Left lung (tissue), 10 donors: Measurements from ENCODE around the gene ERBIN. TPM values are rescaled to one million over a fixed set of nuclear protein-coding genes. Genes with fewer than 3 reads are reported as not detected.
A peak's percentile ranks its signal among the peaks of the same experiment; 100 is the strongest.

ENCODE experiments used
- ATAC-seq: fragments of 200-7000 bp; cut with Tn5 transposase; one replicate; pipeline ENCODE4 v1.9.1; 2020; ENCODE audit warnings: moderate library complexity
- DNase-seq, 4 donors: peaks; one replicate each; pipeline ENCODE4 v3.0.0-alpha.2; 2013 to 2020
- H3K27ac ChIP-seq, 2 donors: fragments of 200-600 bp; sonication (generic) in 1 of 2; one replicate each; pipeline versions ENCODE4 v1.5.0 to v1.8.0; 2020 to 2021
- H3K27me3 ChIP-seq, 2 donors: fragments of 200-600 bp; sonication (generic) in 1 of 2; one replicate each; pipeline versions ENCODE4 v1.5.0 to v1.8.0; 2020 to 2021
- H3K36me3 ChIP-seq, 2 donors: fragments of 200-600 bp; sonication (generic) in 1 of 2; one replicate each; pipeline versions ENCODE4 v1.5.0 to v1.8.0; 2020 to 2021
- H3K4me1 ChIP-seq, 2 donors: fragments of 200-600 bp; one replicate each; pipeline ENCODE4 v1.8.0; 2021
- H3K4me3 ChIP-seq, 2 donors: fragments of 200-600 bp; sonication (generic) in 1 of 2; one replicate each; pipeline versions ENCODE4 v1.5.0 to v1.8.0; 2020 to 2021; ENCODE audit warnings: mild to moderate bottlenecking in 1 of 2
- H3K9me3 ChIP-seq, 2 donors: fragments of 200-600 bp; sonication (generic) in 1 of 2; one replicate each; pipeline versions ENCODE4 v1.5.0 to v1.8.0; 2020 to 2021
- CTCF ChIP-seq, 2 donors: fragments of 200-600 bp; sonication (generic) in 1 of 2; IDR thresholded peaks; one replicate each; pipeline versions ENCODE4 v1.5.0 to v1.8.0; 2021; ENCODE audit warnings: antibody characterized with exemption in 2 of 2
- intact Hi-C, 2 donors: fragments of 100-400 bp; cut with DNase I; formaldehyde crosslinking; loops; one replicate each; pipeline versions ENCODE4 v1.11.2 to v1.14.2; 2022
- polyA plus RNA-seq, 6 donors: library from polyadenylated mRNA; unstranded; fragments of 120-200 nt; gene quantifications; one replicate each; pipeline ENCODE4 v1.2.1, GENCODE V29; 2013; ENCODE audit not compliant: insufficient read length in 6 of 6
- total RNA-seq, 2 donors: library from RNA; stranded (reverse); fragmentation: NEBNext Ultra II Directional; extraction: Animal tissue kit (Norgen Biotek cat#: 25700); gene quantifications; one replicate each; pipeline ENCODE4 v1.2.1, GENCODE V29; 2021
- donor health status: DM: no; HTN: yes; CAD: no.
- donor health status: DM: no; HTN: no; CAD: no.

Gene ERBIN
- total and polyA plus RNA-seq, 8 donors, result 72.8 to 87.2 (median 79.3) TPM

DNA sequence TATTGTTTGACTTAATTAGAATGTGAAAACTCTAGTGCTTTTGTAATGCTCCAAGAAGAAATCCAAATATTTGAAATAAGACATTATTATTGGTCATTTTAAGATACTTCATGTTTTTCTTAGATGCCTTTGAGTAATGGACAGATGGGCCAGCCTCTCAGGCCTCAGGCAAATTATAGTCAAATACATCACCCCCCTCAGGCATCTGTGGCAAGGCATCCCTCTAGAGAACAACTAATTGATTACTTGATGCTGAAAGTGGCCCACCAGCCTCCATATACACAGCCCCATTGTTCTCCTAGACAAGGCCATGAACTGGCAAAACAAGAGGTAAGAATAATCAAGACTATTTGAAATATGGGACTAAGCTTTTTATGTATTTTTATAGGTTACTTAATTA is 148.5 kb downstream of the ERBIN start:
- DNase-seq, result no peak
- intact Hi-C loops, result no loop called here
- Histone ChIP-seq H3K4me1 (no peaks in the 10 kb centered on the region), H3K27me3 (no peaks in the 10 kb centered on the region), H3K36me3 (peaks cover 0 to 52% of the 10 kb centered on the region in 2 donors), H3K4me3 (no peak overlapping the region), H3K27ac (no peak overlapping the region), H3K9me3 (no peaks in the 10 kb centered on the region)
- TF ChIP-seq CTCF (IDR thresholded peaks at IDR 0.05), result no peak
- no peak for ATAC-seq

GRCh38 chr5:66080664-66081063 is 154.3 kb downstream of the ERBIN start:
- Histone ChIP-seq H3K4me3 (no peak overlapping the region), H3K27ac (no peak overlapping the region), H3K27me3 (no peaks in the 10 kb centered on the region), H3K36me3 (peaks cover 0 to 41% of the 10 kb centered on the region in 2 donors), H3K4me1 (no peaks in the 10 kb centered on the region), H3K9me3 (no peaks in the 10 kb centered on the region)
- no peak for ATAC-seq
- peak in 2 of 4 donors; percentile 9 to 25 for DNase-seq
- TF ChIP-seq CTCF (IDR thresholded peaks at IDR 0.05), result no peak
- intact Hi-C loops, result no loop called here

GRCh38 chr5:66089384-66089783 is 163.0 kb downstream of the ERBIN start:
- no peak for TF ChIP-seq CTCF (IDR thresholded peaks at IDR 0.05)
- Histone ChIP-seq H3K9me3 (peaks cover 0 to 24% of the 10 kb centered on the region in 2 donors), H3K27me3 (no peaks in the 10 kb centered on the region), H3K27ac (no peak overlapping the region), H3K4me1 (no peaks in the 10 kb centered on the region), H3K36me3 (peaks cover 0 to 30% of the 10 kb centered on the region in 2 donors), H3K4me3 (no peak overlapping the region)
- ATAC-seq (no peak), DNase-seq (no peak)
- intact Hi-C loops, result no loop called here

GRCh38 chr5:66100851-66101250 is 174.5 kb downstream of the ERBIN start:
- intact Hi-C loops, result no loop called here
- DNase-seq (no peak), ATAC-seq (no peak)
- TF ChIP-seq CTCF (IDR thresholded peaks at IDR 0.05), result no peak
- Histone ChIP-seq H3K27me3 (no peaks in the 10 kb centered on the region), H3K9me3 (peaks cover 2 to 74% of the 10 kb centered on the region in 2 donors), H3K4me1 (no peaks in the 10 kb centered on the region), H3K27ac (no peak overlapping the region), H3K36me3 (no peaks in the 10 kb centered on the region), H3K4me3 (no peak overlapping the region)

GRCh38 chr5:66113160-66113559 is 186.8 kb downstream of the ERBIN start:
- no peak for ATAC-seq
- Histone ChIP-seq H3K27ac (no peak overlapping the region), H3K36me3 (no peaks in the 10 kb centered on the region), H3K4me1 (no peaks in the 10 kb centered on the region), H3K4me3 (no peak overlapping the region), H3K9me3 (peaks cover 0 to 44% of the 10 kb centered on the region in 2 donors), H3K27me3 (no peaks in the 10 kb centered on the region)
- intact Hi-C loops, result no loop called here
- no peak for DNase-seq
- no peak for TF ChIP-seq CTCF (IDR thresholded peaks at IDR 0.05)
